ENCODE results near the gene GON7.

The GON7 gene

DNA sequence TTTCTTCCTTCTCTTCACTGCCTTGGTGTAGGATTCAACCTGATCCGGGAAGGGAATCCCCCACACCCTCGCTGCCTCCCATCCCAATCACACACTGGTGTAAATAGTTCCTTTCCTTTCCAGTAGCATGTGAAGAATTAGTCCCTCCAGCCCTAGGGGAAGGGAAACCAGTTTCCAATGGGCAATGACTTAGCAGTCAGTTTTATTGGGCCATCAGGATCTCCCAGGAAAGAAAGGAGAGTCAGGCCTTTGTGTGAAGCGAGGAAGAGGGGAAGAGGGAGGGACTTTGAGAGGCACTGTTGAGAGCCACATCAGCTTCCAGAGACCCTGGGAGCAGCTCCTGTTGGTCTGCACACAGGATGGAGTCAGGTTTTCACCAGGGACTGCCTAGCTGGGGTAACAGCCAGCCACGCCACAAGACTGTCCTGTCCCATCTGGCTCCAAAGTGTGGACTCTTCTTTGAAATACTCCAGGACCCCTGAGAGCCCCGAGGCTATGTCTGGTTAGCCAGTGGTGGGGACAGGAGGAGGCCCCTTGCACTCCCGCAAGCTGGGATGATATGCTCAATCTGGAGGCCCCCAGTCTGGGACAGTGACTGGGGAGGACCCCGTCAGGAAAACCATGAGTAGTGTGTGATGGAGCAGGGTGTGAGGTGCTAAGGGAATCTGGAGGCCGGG, 50.0 kb downstream of the GON7 start:
- no peak for DNase-seq

DNA sequence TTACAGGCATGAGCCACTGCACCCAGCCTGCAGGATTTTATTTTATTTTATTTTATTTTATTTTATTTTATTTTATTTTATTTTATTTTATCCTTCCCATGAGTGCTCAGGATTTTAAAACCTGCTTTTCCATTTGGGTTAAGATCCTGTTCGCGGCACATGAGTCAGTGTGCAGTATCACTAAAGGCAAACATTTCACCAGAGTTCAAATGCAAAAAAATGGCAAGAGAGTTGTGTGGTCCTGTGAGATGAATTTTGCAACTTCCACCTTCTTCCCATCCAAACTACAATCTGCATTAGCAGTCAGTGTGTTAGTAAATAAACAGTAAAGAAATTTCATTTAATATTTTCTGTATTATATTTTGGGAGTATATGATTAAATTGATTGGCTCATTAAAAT, 51.2 kb downstream of the GON7 start:
- no peak for DNase-seq

DNA sequence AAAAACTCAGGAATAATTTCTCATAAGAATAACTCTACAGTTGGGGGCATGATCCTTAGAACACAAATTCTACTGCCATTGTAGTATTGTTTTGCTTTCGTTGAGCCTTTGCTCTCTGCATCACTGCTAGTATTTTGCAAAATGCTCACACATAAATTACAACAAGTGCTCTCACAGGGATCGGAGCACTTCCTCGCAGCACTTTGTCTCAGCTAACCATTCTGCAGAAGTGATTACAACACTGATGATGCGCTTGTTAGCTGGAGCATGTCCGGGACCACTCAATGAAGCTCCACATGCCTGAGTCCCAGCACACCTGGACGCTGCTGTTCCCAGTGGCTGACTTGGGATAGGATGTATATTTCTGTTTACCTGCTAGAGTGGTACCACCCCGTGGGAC, 53.7 kb downstream of the GON7 start:
- DNase-seq, result no peak

Measured in fibroblast of skin of abdomen (primary cell).